MM.1S (cell line): ENCODE data around the gene PDGFRB.

Source experiments
- CTCF ChIP-seq: fragments of 300-600 bp; sonication (generic); IDR thresholded peaks from 2 replicates; pipeline ENCODE4 v1.5.1; 2016; ENCODE audit warnings: antibody characterized with exemption, low read length, mixed read lengths
- EZH2 ChIP-seq: fragments of 300-600 bp; sonication (generic); optimal IDR thresholded peaks from 2 replicates; pipeline ENCODE3; 2017; ENCODE audit warnings: low read depth, mild to moderate bottlenecking, antibody characterized with exemption, low read length, mixed read lengths
- EZH2phosphoT487 ChIP-seq: fragments of 300-600 bp; sonication (generic); IDR thresholded peaks from 2 replicates; pipeline ENCODE4 v1.6.1; 2018; ENCODE audit warnings: antibody characterized with exemption, low read length

GRCh38 chr5:150182774-150183173 lies 27.1 kb upstream of the PDGFRB start:
- TF ChIP-seq CTCF (no peak), EZH2phosphoT487 (no peak), EZH2 (no peak)
